Activated CD4-positive, alpha-beta T cell treated with anti-CD3 and anti-CD28 coated beads, Interleukin-10, Interleukin-2, amounts not matched to agents 100 ng/mL and 50 ng/mL, durations not matched to agents 16 hours and 8 hours (primary cell): ENCODE data around the gene RGS19.
A peak's percentile ranks its signal among the peaks of the same experiment; 100 is the strongest.

Experiments
- DNase-seq: peaks from one replicate; pipeline ENCODE4 v3.0.0-alpha.2; 2020

RGS19 gene

DNA sequence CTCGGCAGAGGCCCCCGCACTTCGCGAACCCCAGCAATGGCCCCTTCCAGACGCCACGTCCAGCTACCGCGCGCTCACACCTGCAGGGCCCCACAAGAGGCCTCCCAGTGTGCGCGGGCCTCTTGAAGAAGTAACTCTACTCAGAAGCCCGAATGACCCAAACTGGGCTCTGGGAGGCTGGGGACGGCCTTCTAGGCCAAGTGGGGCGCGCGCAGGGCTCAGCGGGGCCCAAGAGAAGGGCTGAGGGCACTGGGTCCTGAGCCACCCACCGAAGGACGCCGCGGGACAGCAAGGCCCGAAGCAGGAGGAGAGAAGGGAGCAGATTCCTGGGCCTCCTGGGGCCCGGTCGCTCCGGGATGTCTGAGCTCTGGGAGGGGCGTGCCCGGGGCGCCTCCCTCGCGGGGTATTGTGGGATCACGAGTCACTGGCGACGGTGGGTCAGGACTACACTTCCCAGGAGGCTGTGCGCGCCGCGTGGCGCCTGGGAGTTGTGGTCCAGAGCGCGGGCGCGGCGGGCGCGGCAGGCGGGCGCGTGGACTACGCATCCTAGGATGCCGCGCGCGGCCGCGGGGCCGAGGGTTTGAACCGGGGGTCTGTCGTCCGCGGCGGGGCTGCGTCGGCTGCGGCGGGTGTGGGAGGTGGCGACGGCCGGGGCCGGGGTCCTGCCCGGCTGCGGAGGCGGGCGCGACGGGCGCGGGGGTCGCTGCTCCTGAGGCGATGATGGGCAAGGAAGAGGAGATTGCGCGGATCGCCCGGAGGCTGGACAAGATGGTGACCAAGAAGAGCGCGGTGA, 16.5 kb downstream of the RGS19 start, which contains the start of gene TCEA2:
TSS of gene TCEA2 (plus strand) at position 603 of the 793 bp plus-strand sequence. CDS start at position 718, 115 bp downstream.
- DNase-seq = peak; percentile 98

- no peak for DNase-seq
Measured at GRCh38 chr20:64062276-64062595, 17.1 kb downstream of the RGS19 start.

- DNase-seq = no peak
Measured at GRCh38 chr20:64058536-64058935, 20.8 kb downstream of the RGS19 start.

- DNase-seq = peak; percentile 84
Measured at GRCh38 chr20:64057628-64058498, 21.5 kb downstream of the RGS19 start.

DNA sequence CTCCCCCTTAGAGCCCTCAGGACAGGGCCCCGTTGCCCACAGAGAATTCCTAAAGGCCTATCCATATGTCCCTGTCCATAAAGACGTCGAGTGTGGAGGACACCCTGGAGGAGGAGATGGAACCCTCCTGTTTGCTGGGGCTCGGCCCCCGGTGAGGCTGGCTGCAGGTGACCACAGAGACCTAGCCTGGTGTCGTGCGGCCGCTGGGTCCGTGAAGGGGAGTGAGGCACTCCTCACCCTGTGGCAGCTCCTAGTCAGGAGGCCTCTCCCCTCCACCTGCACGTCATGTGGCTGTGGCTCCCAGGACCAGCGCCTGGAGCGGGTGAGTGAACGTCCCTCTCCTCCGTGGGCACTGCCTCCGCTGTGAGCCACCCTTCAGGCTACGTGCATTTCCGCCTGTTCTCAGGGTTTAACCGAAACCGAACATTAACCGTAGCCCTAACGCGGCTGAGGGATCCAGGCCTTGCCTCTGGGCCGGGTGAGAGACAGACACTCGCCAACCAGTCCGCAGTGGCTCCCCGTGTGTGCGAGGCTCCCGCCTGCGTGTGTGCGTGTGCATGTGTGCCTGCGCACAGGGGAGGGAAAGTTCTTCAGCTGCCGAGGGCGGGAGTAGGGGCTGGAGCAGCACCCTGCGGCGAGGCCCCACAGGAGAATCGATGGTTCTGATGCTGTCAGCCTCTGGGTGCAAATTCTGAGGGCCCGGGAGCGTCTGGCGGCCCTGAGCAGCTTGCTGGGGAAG, 22.3 kb downstream of the RGS19 start:
- DNase-seq = no peak

DNA sequence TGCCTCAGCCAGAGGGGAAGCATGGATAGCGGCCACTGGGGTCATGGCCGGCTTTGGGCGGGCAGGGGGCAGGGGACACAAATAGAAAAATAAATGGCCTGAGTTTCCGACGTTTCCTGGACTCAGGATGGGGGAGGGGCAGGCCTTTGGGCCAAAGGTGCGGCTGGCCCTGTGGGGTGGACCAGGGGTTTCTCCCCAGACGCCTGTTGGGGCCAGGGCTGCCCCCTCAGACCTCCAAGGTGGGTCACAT, 22.8 kb downstream of the RGS19 start:
- no peak for DNase-seq

GRCh38 chr20:64055893-64056638, 23.3 kb downstream of the RGS19 start:
- DNase-seq = no peak

GRCh38 chr20:64055396-64055892, 23.9 kb downstream of the RGS19 start:
- no peak for DNase-seq

DNA sequence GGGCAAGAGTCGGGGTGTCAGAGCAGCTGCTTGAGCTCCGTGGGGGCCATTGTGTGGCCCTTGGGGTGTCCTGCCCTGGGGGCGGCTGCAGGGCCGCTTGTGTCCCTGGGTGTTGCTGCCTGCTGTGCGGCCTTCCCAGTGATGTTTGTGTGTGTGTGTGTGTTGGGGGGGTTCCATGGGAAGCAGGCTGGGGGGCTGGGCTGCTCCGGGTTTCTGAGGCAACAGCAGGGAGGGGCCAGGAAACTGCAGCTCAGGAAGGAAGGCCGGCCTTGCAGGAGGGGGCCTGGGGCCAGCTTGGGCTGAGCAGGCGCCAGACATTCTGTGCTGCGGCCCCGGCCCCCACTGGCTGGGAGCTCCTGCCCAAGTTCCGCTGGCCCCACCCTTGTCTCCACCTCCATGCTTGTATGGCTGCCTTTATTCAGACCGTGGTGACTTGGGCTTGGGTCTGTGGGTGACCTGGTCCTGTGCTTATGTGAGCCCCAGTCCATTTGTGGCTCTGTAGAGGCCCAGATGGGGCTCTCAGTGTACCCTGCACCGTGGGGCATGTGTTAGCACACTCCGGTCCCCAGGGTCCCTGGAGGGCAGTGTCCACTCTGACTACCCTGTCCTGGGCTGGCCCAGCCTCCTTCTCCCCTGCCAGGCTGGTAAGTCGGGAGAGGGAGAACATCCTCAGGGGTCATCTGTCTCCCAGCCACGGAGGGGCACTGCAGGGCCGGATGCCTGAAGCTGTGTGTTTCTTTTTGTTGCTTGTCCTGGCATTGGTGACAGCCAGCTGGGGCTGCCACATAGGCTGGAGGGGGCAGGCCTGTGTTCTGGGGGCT, 25.3 kb downstream of the RGS19 start:
- DNase-seq = no peak

DNA sequence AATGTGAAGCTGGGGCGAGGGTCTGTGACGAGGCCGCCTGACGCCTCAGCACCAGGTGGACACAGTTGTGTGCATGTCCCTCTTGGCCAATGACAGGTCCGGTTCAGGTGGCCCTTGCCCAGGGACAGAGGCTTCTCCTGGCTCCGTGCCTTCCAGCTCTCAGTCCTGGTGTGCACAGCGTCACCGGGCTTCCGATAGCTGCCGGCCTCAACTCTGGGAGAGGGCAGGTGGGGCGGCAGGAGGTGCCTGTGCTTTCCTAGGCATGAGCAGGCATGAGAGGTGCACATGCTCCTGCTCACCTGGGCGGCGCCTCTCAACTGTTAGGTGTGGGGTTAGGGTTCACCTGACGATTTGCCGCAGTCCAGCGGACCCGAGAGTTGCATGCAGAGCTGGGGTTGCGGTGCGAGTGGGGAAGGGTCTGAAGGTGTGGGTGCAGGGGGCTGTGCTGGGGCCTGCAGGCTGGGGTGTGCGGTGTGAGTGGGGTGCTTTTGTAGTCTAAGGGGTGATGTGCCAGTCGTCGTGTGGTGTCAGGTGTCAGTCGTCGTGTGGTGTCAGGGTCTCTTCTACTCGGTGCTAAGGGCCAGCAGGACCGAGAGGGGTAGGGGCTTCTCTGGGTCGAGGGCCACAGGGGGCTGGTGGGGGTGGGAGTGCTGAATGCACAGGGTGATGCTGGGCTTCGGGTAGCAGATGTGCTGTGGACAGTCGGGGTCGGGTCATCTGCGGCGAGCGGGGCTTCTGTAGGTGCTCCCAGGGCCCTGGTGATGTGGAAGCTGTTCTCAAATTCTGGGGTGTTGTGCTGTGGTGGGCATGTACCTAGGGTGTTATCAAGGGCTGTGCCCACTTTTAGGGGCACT, 26.1 kb downstream of the RGS19 start:
- no peak for DNase-seq

GRCh38 chr20:64052326-64052722, 27.0 kb downstream of the RGS19 start:
- DNase-seq = no peak

DNA sequence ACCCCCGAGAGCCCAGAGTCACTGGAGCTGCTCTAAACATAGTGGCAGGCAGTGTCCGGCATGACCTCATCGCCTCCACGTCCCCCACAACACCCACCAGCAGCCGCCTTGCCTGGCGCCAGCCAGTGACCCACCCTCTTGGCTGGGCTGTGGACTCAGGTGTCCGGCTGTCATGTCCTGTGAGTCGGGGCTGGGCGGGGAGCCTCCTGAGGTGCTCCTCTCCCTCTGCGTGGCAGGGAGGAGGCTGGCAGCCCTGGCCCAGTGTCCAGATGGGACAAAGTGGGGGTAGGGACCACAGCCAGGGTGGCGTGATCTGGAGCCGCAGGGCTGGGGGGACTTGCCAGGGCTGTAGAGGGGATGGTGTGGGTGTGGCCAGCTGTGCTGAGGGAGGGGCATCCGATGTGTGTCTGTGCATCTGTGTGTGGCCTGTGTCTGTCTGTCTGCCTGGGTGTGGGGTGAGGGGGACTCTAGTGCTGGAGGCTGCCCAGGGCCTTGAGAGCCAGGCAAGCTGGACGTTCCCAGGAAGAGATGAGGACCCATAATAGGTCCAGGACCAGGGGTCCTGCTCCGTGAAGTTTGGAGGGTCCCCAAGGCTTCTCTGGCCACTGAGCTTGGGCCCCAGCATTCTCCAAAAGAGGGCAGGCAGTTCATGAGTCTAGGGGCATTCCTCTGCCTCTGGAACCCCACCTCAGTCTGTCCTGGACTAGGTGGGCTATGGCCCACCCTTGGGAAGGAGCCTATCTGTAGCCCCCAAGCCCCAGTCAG, 27.6 kb downstream of the RGS19 start:
- DNase-seq = no peak

DNA sequence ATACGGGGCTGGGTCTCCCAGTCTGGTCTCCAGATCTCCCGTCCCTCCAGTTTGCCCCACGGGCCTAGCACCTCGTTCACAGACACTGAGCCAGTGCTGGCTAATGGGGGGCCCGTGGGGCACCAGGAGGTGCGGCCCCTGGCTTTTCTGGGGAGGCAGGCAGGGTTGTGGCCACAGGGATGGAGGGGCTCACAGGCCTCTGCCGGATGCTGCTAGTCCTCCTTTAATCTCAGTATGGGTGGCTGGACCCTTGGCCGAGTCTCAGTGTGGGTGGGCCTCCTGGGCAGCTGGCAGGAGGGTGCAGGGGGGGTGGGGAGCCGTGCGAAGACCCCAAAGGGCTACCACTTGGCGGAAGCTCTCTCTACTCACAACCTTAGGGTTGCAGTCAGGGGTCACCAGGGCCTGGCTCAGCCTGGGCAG, 28.3 kb downstream of the RGS19 start:
- DNase-seq = no peak

DNA sequence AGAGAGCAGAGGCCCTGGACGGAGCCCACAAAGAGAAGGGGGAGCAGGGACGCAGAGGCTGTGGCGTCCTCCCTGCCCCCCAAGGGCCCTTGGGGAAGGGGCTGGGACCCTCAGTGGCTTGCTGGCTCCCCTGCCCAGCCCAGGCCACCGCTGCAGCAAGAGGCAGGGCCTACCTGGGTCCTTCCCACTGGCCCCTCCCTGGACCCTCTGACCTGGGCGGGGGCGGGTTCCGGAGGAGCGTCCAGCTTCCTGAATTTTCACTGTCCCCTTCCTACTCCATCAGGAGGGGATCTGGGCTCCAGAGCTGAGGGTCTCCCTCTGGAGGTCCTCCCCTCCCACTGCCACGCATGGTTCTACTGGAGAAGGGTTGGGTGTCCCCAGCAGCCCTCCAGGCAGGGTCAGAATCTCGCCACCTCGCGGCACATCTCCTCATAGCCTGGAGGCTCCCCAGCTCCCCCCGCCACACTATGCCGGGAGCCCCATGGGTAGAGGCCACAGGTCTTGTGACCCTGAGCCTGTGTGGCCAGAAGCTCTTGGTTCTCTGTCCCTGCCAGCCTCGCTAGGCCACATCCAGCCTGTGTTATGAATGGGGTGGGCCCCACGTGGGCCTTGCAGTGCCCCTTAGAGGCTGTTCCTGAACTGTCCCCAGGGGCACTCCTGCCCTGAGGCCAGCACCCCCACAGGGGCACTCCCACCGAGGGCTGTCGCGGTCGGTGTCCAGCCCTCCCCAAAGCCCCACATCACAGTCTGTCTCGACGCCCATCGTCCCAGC, 28.9 kb downstream of the RGS19 start:
- no peak for DNase-seq

- no peak for DNase-seq
Measured at GRCh38 chr20:64049878-64050260, 29.4 kb downstream of the RGS19 start.

DNA sequence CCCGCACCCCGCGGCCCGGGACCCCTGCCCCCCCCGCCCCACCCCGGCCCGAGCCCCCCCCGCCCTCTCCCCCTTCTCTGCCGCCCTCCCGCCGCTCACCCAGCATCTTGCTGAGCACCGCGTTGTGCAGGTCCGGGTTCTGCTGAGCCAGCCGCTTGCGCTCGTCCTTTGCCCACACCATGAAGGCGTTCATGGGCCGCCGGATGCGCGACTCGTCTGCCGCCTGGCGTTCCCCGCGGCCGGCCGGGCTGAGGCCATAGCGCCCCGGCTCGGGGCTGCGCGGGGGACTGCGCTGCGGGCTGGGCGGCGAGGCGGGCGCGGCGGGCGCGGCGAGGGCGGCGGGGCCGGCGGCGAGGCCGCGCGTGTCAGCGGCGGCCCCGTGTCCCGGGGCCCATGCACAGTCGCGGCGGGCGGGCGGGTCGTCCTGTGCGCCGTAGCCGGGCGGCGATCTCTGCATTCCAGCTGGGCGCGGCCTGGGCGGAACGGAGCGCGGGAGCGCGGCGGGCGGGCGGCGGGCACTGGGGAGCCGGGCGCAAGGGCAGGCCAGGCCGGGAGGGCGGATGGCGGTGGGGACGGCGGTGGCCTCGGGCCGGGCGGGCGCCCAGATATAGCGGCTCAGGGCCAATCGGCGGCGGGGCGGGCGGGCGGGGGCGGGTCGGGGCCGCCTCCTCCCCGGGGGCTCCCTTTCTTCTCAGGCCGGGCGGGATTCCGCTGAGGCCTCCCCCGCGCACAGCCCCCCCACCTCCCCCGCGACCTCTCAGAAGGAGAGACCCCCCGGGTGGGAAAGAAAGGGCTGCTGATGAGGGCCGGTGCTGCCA, 30.0 kb downstream of the RGS19 start, which contains the start of gene SOX18:
TSS of gene SOX18 (minus strand) at position 580 of the 818 bp plus-strand sequence. CDS start at position 457, 123 bp downstream.
- peak; percentile 53 for DNase-seq

DNA sequence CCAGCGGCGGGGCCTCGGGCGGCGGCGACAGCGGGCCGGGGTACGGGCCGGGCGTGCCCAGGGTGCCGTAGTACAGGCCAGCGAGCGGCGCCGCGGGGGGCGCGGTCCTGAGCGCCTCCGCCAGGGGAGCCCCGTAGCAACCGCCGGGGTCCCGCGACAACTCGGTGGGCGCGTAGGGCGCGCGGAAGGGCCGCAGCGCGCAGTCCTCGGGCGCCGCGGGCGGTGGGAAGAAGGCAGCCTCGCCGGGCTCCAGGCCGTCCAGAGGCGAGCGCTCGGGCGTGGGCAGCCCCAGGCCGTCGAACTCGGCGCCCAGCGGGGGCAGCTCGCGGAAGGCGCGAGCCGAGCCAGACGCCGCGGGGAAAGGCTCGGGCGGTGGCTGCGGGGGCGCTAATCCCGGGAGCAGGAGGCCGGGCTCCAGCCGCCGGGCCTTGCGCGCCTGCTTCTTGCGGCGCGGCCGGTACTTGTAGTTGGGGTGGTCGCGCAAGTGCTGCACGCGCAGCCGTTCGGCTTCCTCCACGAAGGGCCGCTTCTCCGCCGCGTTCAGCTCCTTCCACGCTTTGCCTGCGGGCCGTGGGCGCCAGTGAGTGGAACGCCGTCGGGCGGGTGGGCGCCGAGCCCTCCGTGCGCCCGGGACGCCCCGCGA, 30.8 kb downstream of the RGS19 start:
- DNase-seq = no peak

GRCh38 chr20:64047968-64048401, 31.3 kb downstream of the RGS19 start:
- DNase-seq = no peak
